ENCODE results near the gene TBC1D19.

Gene TBC1D19

GRCh38 chr4:26791346-26791745 is 207.5 kb downstream of the TBC1D19 start:
- no peak overlapping the region for H3K4me3 ChIP-seq (ENCODE audit: control insufficient read depth, low read depth, low read length)
- TF ChIP-seq CTCF (conservative IDR thresholded peaks at IDR 0.05; ENCODE audit: control insufficient read depth, insufficient read depth, low read depth, low read length): no peak
- DNase-seq (ENCODE audit: low read depth): no peak

- no peak for DNase-seq (ENCODE audit: low read depth)
- TF ChIP-seq CTCF (conservative IDR thresholded peaks at IDR 0.05; ENCODE audit: control insufficient read depth, insufficient read depth, low read depth, low read length): no peak
- H3K4me3 ChIP-seq (ENCODE audit: control insufficient read depth, low read depth, low read length): no peak overlapping the region
Observed at GRCh38 chr4:26792639-26793038, 208.8 kb downstream of the TBC1D19 start.

- TF ChIP-seq CTCF (conservative IDR thresholded peaks at IDR 0.05; ENCODE audit: control insufficient read depth, insufficient read depth, low read depth, low read length): no peak
- no peak for DNase-seq (ENCODE audit: low read depth)
- H3K4me3 ChIP-seq (ENCODE audit: control insufficient read depth, low read depth, low read length): no peak overlapping the region
Observed at GRCh38 chr4:26793735-26794134, 209.9 kb downstream of the TBC1D19 start.

GRCh38 chr4:26796081-26796480 is 212.2 kb downstream of the TBC1D19 start:
- no peak overlapping the region for H3K4me3 ChIP-seq (ENCODE audit: control insufficient read depth, low read depth, low read length)
- no peak for TF ChIP-seq CTCF (conservative IDR thresholded peaks at IDR 0.05; ENCODE audit: control insufficient read depth, insufficient read depth, low read depth, low read length)

GRCh38 chr4:26802790-26803189 is 218.9 kb downstream of the TBC1D19 start:
- no peak for DNase-seq (ENCODE audit: low read depth)
- no peak overlapping the region for H3K4me3 ChIP-seq (ENCODE audit: control insufficient read depth, low read depth, low read length)
- no peak for TF ChIP-seq CTCF (conservative IDR thresholded peaks at IDR 0.05; ENCODE audit: control insufficient read depth, insufficient read depth, low read depth, low read length)

More at GRCh38 chr4:26796081-26796480, 212.2 kb downstream of the TBC1D19 start:
- no peak for DNase-seq (ENCODE audit: low read depth)

- DNase-seq (ENCODE audit: low read depth): no peak
- H3K4me3 ChIP-seq (ENCODE audit: control insufficient read depth, low read depth, low read length): no peak overlapping the region
- TF ChIP-seq CTCF (conservative IDR thresholded peaks at IDR 0.05; ENCODE audit: control insufficient read depth, insufficient read depth, low read depth, low read length): no peak
Observed at GRCh38 chr4:26803211-26803861, 219.5 kb downstream of the TBC1D19 start.

GRCh38 chr4:26804451-26804850 is 220.6 kb downstream of the TBC1D19 start:
- TF ChIP-seq CTCF (conservative IDR thresholded peaks at IDR 0.05; ENCODE audit: control insufficient read depth, insufficient read depth, low read depth, low read length): no peak
- no peak overlapping the region for H3K4me3 ChIP-seq (ENCODE audit: control insufficient read depth, low read depth, low read length)

More at GRCh38 chr4:26804451-26804850, 220.6 kb downstream of the TBC1D19 start:
- no peak for DNase-seq (ENCODE audit: low read depth)

Data from fibroblast of mammary gland (primary cell).